Right lobe of liver (tissue), 4 donors: Measurements from ENCODE around the gene FAM241B.
A peak's percentile ranks its signal among the peaks of the same experiment; 100 is the strongest.

Experiments used
- CTCF ChIP-seq, 4 donors: fragments of 200-600 bp in 3 of 4; fragments of 450-650 bp in 1 of 4; IDR thresholded peaks; one replicate each; pipeline versions ENCODE4 v1.5.1 to v1.8.0; 2016 to 2022; ENCODE audit warnings: antibody characterized with exemption in 4 of 4, mild to moderate bottlenecking in 2 of 4
- POLR2A ChIP-seq: fragments of 450-650 bp; IDR thresholded peaks from one replicate; pipeline ENCODE4 v1.6.1; 2017; ENCODE audit warnings: antibody characterized with exemption, mild to moderate bottlenecking
- donor health status: DM: no; HTN: no; CAD: no.
- donor health status: DM: no; HTN: no; CAD: no.
- donor health status: DM: no; HTN: yes; CAD: no.

DNA sequence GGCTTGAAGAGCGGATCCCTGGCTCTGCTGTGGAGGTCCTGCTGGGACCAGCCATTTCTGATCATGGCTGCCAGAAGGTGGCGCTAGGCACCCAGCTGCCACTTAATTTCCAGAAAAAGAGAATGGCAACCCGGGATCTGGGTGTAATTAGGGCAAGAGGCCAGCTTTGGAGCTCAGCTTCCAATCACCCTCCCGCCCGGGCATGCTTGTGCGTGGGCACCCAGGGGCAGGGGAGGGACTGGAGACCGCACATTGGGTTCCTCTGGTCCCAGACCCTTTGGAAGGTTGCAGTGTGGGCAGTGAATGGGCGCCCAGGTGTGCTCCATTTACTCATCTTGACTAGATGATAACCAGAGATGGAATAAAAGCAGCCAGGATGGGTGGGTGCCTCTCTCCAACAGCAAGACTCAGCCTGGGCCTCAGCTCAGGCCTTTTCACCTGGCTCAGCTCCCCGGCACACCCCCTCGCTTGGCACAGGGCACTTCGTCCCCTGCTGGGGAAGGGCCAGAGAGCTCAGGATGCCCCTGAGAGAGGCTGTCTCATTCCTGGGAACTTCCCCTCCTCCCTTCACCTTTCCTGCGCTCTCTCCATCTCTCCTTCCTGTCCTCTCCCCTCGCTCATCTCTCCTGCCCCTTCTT is 14.7 kb downstream of the FAM241B start:
- no peak for TF ChIP-seq POLR2A
- peak; percentile 82 to 91 (median 86) for TF ChIP-seq CTCF (IDR thresholded peaks at IDR 0.05)
